Gastrocnemius medialis (tissue), 4 donors: ENCODE measurements around the gene CC2D2B. TPM values are rescaled to one million over a fixed set of nuclear protein-coding genes. Genes with fewer than 3 reads are reported as not detected.

Experiments
- ATAC-seq, 2 donors: fragments of 150-250 bp; one replicate each; pipeline ENCODE4 v1.9.1; 2016
- DNase-seq, 2 donors: peaks; one replicate each; pipeline ENCODE4 v3.0.0-alpha.2; 2019
- H3K27ac ChIP-seq, 4 donors: fragments of 200-600 bp; sonication (generic); 1 replicate in 1 of 4; 2 replicates in 3 of 4; pipeline ENCODE4 v1.5.1; 2016 to 2018; ENCODE audit warnings: mild to moderate bottlenecking in 2 of 4, moderate library complexity in 1 of 4
- H3K27me3 ChIP-seq, 3 donors: fragments of 200-600 bp; sonication (generic) in 2 of 3; 1 replicate in 1 of 3; 2 replicates in 2 of 3; pipeline versions ENCODE4 v1.5.1 to v1.6.0; 2016 to 2019; ENCODE audit warnings: mild to moderate bottlenecking in 1 of 3, moderate library complexity in 1 of 3
- H3K36me3 ChIP-seq, 2 donors: fragments of 200-600 bp; sonication (generic) in 1 of 2; one replicate each; pipeline ENCODE4 v1.5.1; 2017 to 2018
- H3K4me1 ChIP-seq, 2 donors: fragments of 200-600 bp; sonication (generic) in 1 of 2; one replicate each; pipeline ENCODE4 v1.5.1; 2016 to 2017; ENCODE audit warnings: mild to moderate bottlenecking in 2 of 2
- H3K4me3 ChIP-seq, 4 donors: fragments of 200-600 bp; sonication (generic) in 3 of 4; 1 replicate in 1 of 4; 2 replicates in 3 of 4; pipeline ENCODE4 v1.5.1; 2016 to 2019; ENCODE audit warnings: mild to moderate bottlenecking in 2 of 4
- H3K9me3 ChIP-seq, 3 donors: fragments of 200-600 bp; sonication (generic) in 2 of 3; 1 replicate in 1 of 3; 2 replicates in 2 of 3; pipeline ENCODE4 v1.5.1; 2016 to 2019
- CTCF ChIP-seq, 5 experiments: fragments of 450-650 bp in 3 of 5; fragments of 200-600 bp in 2 of 5; sonication (generic) in 2 of 5; IDR thresholded peaks in 4 of 5; conservative IDR thresholded peaks in 1 of 5; 1 replicate in 4 of 5; 2 replicates in 1 of 5; pipeline ENCODE4 v1.5.1; 2016 to 2019; ENCODE audit warnings: antibody characterized with exemption in 5 of 5, mild to moderate bottlenecking in 3 of 5, moderate library complexity in 3 of 5
- POLR2A ChIP-seq, 2 donors: fragments of 450-650 bp; IDR thresholded peaks; one replicate each; pipeline ENCODE4 v1.6.1; 2017; ENCODE audit warnings: antibody characterized with exemption in 2 of 2, mild to moderate bottlenecking in 2 of 2, moderate library complexity in 2 of 2
- in situ Hi-C, 4 donors: fragments of 200-750 bp; cut with MboI; loops; one replicate each; pipeline versions ENCODE4 v1.15.0 to v1.8.0; 2017; ENCODE audit warnings: low sequenced_read_pairs in 4 of 4
- intact Hi-C: fragments of 100-400 bp; cut with DNase I; formaldehyde crosslinking; loops from one replicate; pipeline ENCODE4 v1.15.1; 2023; ENCODE audit warnings: low total_unique reads
- microRNA-seq, 2 donors: library from miRNA; unstranded; fragments of <30 nt; microRNA quantifications; one replicate each; pipeline ENCODE4, GENCODE V29; 2016; ENCODE audit warnings: borderline replicate concordance in 2 of 2
- total RNA-seq, 4 donors: library from RNA; depleted of rRNA; stranded (reverse); fragments of >200 nt; gene quantifications; one replicate each; pipeline versions ENCODE4 v1.1.0 to v1.2.3, GENCODE V29; 2016

CC2D2B gene
- total RNA-seq, 4 donors from 2014 or later, result 0.13 to 0.36 (median 0.31) TPM; not detected in 1

DNA sequence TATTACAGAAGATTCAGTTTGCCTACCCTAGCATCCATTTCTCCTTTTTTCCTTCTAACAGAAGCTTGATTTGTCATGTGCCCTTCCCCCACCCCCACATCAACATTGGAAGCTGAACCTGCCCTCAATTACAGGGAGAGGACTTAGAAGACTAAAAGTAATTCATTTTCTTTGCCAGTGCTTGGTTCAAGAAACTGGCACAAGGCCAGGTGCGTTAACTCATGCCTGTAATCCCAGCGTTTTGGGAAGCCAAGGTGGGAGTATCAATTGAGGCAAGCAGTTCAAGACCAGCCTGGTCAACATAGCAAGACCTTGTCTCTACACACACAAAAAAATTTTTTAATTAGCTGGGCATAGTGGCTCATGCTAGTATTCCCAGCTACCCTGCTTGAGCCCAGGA, 168.2 kb downstream of the CC2D2B start:
- no peaks in the 10 kb centered on the region for H3K9me3 ChIP-seq
- ATAC-seq (no peak), DNase-seq (no peak)
- TF ChIP-seq POLR2A (IDR thresholded peaks at IDR 0.05) (no peak), CTCF (IDR thresholded peaks at IDR 0.05 in 4 of 5, conservative IDR thresholded peaks at IDR 0.05 in 1 of 5) (no peak)
- intact Hi-C loops (no loop called here), in situ Hi-C loops (no loop called here)
- H3K4me1 ChIP-seq, result no peaks in the 10 kb centered on the region
- no peak overlapping the region for H3K4me3 ChIP-seq
- no peaks in the 10 kb centered on the region for H3K27me3 ChIP-seq
- H3K27ac ChIP-seq, result no peak overlapping the region
- no peaks in the 10 kb centered on the region for H3K36me3 ChIP-seq

DNA sequence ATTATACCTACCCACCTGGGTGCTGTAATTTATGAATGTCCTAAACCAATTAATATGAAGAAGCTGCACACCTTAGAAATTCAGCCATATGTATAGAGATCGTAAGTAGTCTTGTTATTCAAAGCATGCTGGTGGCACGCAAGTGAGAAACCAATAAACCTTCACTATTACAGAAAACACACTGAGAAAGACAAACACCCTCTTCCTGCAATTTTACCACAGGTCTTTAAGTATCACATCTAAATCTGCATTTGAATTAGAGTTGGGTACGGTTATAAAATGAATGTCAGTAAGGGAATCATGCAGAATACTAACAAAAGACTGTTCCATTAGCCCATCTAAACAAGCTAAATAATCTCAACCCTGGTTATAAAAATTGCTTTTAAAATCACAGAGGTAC, 169.4 kb downstream of the CC2D2B start:
- no peak overlapping the region for H3K27ac ChIP-seq
- no peak for TF ChIP-seq POLR2A (IDR thresholded peaks at IDR 0.05)
- no peak for TF ChIP-seq CTCF (IDR thresholded peaks at IDR 0.05 in 4 of 5, conservative IDR thresholded peaks at IDR 0.05 in 1 of 5)
- intact Hi-C loops, result no loop called here
- no peaks in the 10 kb centered on the region for H3K27me3 ChIP-seq
- no peaks in the 10 kb centered on the region for H3K4me1 ChIP-seq
- no peak for DNase-seq
- H3K4me3 ChIP-seq, result no peak overlapping the region
- no peak for ATAC-seq
- no peaks in the 10 kb centered on the region for H3K9me3 ChIP-seq
- in situ Hi-C loops, result no loop called here
- H3K36me3 ChIP-seq, result no peaks in the 10 kb centered on the region

- H3K27ac ChIP-seq, result no peak overlapping the region
- ATAC-seq (no peak), DNase-seq (no peak)
- H3K36me3 ChIP-seq, result no peaks in the 10 kb centered on the region
- H3K27me3 ChIP-seq, result no peaks in the 10 kb centered on the region
- no peak overlapping the region for H3K4me3 ChIP-seq
- intact Hi-C loops, result no loop called here
- no peak for TF ChIP-seq CTCF (IDR thresholded peaks at IDR 0.05 in 4 of 5, conservative IDR thresholded peaks at IDR 0.05 in 1 of 5)
- no peak for TF ChIP-seq POLR2A (IDR thresholded peaks at IDR 0.05)
- no peaks in the 10 kb centered on the region for H3K9me3 ChIP-seq
- in situ Hi-C loops, result no loop called here
- H3K4me1 ChIP-seq, result no peaks in the 10 kb centered on the region
These were observed 174.4 kb downstream of the CC2D2B start for GRCh38 chr10:96082153-96082552.

Small RNA genes lying within 50 kb of the gene (microRNA-seq; reads per million reads assigned to microRNA genes)
- 16.6 to 27.3 reads per million in 2 donors for gene MIR3157

Other genes starting within 250 kb of the CC2D2B start
- gene TCTN3, start 214.0 kb upstream of the CC2D2B start, total RNA-seq, result 1 to 10 TPM; 6.3 to 8.6 (median 6.8) TPM
- 1 to 10 TPM; 1.7 to 6.9 (median 3.8) TPM for gene ENTPD1, start 151.8 kb upstream of the CC2D2B start, total RNA-seq
- 1 to 10 TPM; 2.0 to 4.6 (median 3.2) TPM for gene CCNJ, start 135.6 kb downstream of the CC2D2B start, total RNA-seq
- 10 to 100 TPM in 1 of 4 donors, 1 to 10 TPM in 3; 4.9 to 11.8 (median 8.2) TPM for gene ZNF518A, start 222.3 kb downstream of the CC2D2B start, total RNA-seq